Skeletal muscle tissue (tissue), 4 donors: ENCODE results near the gene KRT75. TPM values are rescaled to one million over a fixed set of nuclear protein-coding genes. Genes with fewer than 3 reads are reported as not detected.
A peak's percentile ranks its signal among the peaks of the same experiment; 100 is the strongest.

ENCODE experiments used
- H3K27ac ChIP-seq: one replicate; pipeline ENCODE4 v1.7.0; 2013; ENCODE audit warnings: mild to moderate bottlenecking, low read depth, low read length, inconsistent platforms
- H3K27me3 ChIP-seq, 3 donors: one replicate each; pipeline ENCODE4 v1.7.0; 2013; ENCODE audit warnings: low read length in 3 of 3; ENCODE audit not compliant: control insufficient read depth in 3 of 3, insufficient read depth in 3 of 3
- H3K36me3 ChIP-seq, 3 donors: one replicate each; pipeline ENCODE4 v1.7.0; 2013; ENCODE audit warnings: low read length in 3 of 3; ENCODE audit not compliant: control insufficient read depth in 3 of 3, insufficient read depth in 3 of 3
- H3K4me1 ChIP-seq, 3 donors: one replicate each; pipeline ENCODE4 v1.7.0; 2013; ENCODE audit warnings: low read length in 3 of 3, mild to moderate bottlenecking in 3 of 3; ENCODE audit not compliant: control insufficient read depth in 3 of 3, insufficient read depth in 3 of 3
- H3K4me3 ChIP-seq, 3 donors: one replicate each; pipeline ENCODE4 v1.7.0; 2013; ENCODE audit warnings: low read length in 3 of 3
- H3K9ac ChIP-seq, 3 donors: one replicate each; pipeline ENCODE4 v1.7.0; 2013; ENCODE audit warnings: low read length in 3 of 3, mild to moderate bottlenecking in 3 of 3, moderate library complexity in 2 of 3, low read depth in 1 of 3
- H3K9me3 ChIP-seq, 3 donors: one replicate each; pipeline ENCODE4 v1.7.0; 2013; ENCODE audit warnings: low read length in 3 of 3; ENCODE audit not compliant: control insufficient read depth in 3 of 3
- total RNA-seq: library from RNA; depleted of rRNA; stranded (reverse); fragments of >200 nt; gene quantifications from one replicate; pipeline ENCODE4 v1.2.3, GENCODE V29; 2014
- donor health status: Osteomylitis.

Gene KRT75
- total RNA-seq, 1 donor from 2014 or later = not detected

- Histone ChIP-seq H3K27ac (no peak overlapping the region), H3K9me3 (no peaks in the 10 kb centered on the region), H3K9ac (no peak overlapping the region), H3K4me3 (no peak overlapping the region), H3K4me1 (peaks cover 4 to 8% (median 4%) of the 10 kb centered on the region in 3 donors), H3K27me3 (peaks cover 0 to 22% (median 12%) of the 10 kb centered on the region in 3 donors), H3K36me3 (no peaks in the 10 kb centered on the region)
Measured at GRCh38 chr12:52419656-52420055, 14.5 kb downstream of the KRT75 start.

GRCh38 chr12:52418576-52419110 is 15.5 kb downstream of the KRT75 start:
- Histone ChIP-seq H3K4me3 (no peak overlapping the region), H3K27ac (no peak overlapping the region), H3K9me3 (no peaks in the 10 kb centered on the region), H3K36me3 (no peaks in the 10 kb centered on the region), H3K9ac (no peak overlapping the region), H3K4me1 (peaks cover 4 to 8% (median 4%) of the 10 kb centered on the region in 3 donors), H3K27me3 (peaks cover 3 to 26% (median 14%) of the 10 kb centered on the region in 3 donors)

GRCh38 chr12:52417740-52418139 is 16.4 kb downstream of the KRT75 start:
- no peaks in the 10 kb centered on the region for H3K9me3 ChIP-seq
- peaks cover 4 to 8% (median 4%) of the 10 kb centered on the region in 3 donors for H3K4me1 ChIP-seq
- peaks cover 6 to 22% (median 16%) of the 10 kb centered on the region in 3 donors for H3K27me3 ChIP-seq
- peak overlapping the region; percentile 21 for H3K27ac ChIP-seq
- H3K4me3 ChIP-seq = no peak overlapping the region
- H3K36me3 ChIP-seq = no peaks in the 10 kb centered on the region
- H3K9ac ChIP-seq = no peak overlapping the region

- H3K9ac ChIP-seq = no peak overlapping the region
- H3K4me3 ChIP-seq = no peak overlapping the region
- H3K27ac ChIP-seq = peak overlapping the region; percentile 21
- peaks cover 4 to 8% (median 4%) of the 10 kb centered on the region in 3 donors for H3K4me1 ChIP-seq
- peaks cover 6 to 27% (median 11%) of the 10 kb centered on the region in 3 donors for H3K27me3 ChIP-seq
- H3K9me3 ChIP-seq = no peaks in the 10 kb centered on the region
- H3K36me3 ChIP-seq = no peaks in the 10 kb centered on the region
Measured at GRCh38 chr12:52416795-52417194, 17.4 kb downstream of the KRT75 start.

- Histone ChIP-seq H3K9me3 (no peaks in the 10 kb centered on the region), H3K4me1 (peaks cover 4 to 8% (median 4%) of the 10 kb centered on the region in 3 donors), H3K27ac (peak overlapping the region; percentile 21), H3K27me3 (peaks cover 6 to 22% (median 6%) of the 10 kb centered on the region in 3 donors), H3K4me3 (no peak overlapping the region), H3K36me3 (no peaks in the 10 kb centered on the region), H3K9ac (no peak overlapping the region)
Measured at GRCh38 chr12:52415870-52416750, 18.1 kb downstream of the KRT75 start.

- no peak overlapping the region for H3K4me3 ChIP-seq
- no peaks in the 10 kb centered on the region for H3K36me3 ChIP-seq
- peaks cover 6 to 20% (median 6%) of the 10 kb centered on the region in 3 donors for H3K27me3 ChIP-seq
- H3K27ac ChIP-seq = no peak overlapping the region
- H3K4me1 ChIP-seq = peaks cover 4 to 8% (median 4%) of the 10 kb centered on the region in 3 donors
- H3K9me3 ChIP-seq = no peaks in the 10 kb centered on the region
- H3K9ac ChIP-seq = no peak overlapping the region
Measured at GRCh38 chr12:52414936-52415335, 19.2 kb downstream of the KRT75 start.

GRCh38 chr12:52413782-52414345 is 20.3 kb downstream of the KRT75 start:
- H3K36me3 ChIP-seq = no peaks in the 10 kb centered on the region
- H3K27me3 ChIP-seq = peaks cover 6 to 20% (median 6%) of the 10 kb centered on the region in 3 donors
- H3K4me1 ChIP-seq = peaks cover 4 to 8% (median 4%) of the 10 kb centered on the region in 3 donors
- H3K27ac ChIP-seq = no peak overlapping the region
- no peak overlapping the region for H3K4me3 ChIP-seq
- H3K9ac ChIP-seq = no peak overlapping the region
- H3K9me3 ChIP-seq = no peaks in the 10 kb centered on the region

GRCh38 chr12:52413202-52413601 is 21.0 kb downstream of the KRT75 start:
- Histone ChIP-seq H3K9me3 (no peaks in the 10 kb centered on the region), H3K27ac (no peak overlapping the region), H3K27me3 (peaks cover 6 to 20% (median 6%) of the 10 kb centered on the region in 3 donors), H3K4me1 (peaks cover 4 to 8% (median 4%) of the 10 kb centered on the region in 3 donors), H3K4me3 (no peak overlapping the region), H3K36me3 (no peaks in the 10 kb centered on the region), H3K9ac (no peak overlapping the region)

- H3K4me3 ChIP-seq = no peak overlapping the region
- H3K27me3 ChIP-seq = peaks cover 6 to 25% (median 8%) of the 10 kb centered on the region in 3 donors
Measured at GRCh38 chr12:52411815-52412214, 22.4 kb downstream of the KRT75 start.

More at GRCh38 chr12:52411815-52412214, 22.4 kb downstream of the KRT75 start:
- H3K27ac ChIP-seq = no peak overlapping the region
- H3K4me1 ChIP-seq = peaks cover 4 to 8% (median 4%) of the 10 kb centered on the region in 3 donors
- H3K9ac ChIP-seq = no peak overlapping the region
- H3K9me3 ChIP-seq = no peaks in the 10 kb centered on the region
- no peaks in the 10 kb centered on the region for H3K36me3 ChIP-seq
